Measurements from ENCODE around the gene LTA. TPM values are rescaled to one million over a fixed set of nuclear protein-coding genes. Genes with fewer than 3 reads are reported as not detected.
A peak's percentile ranks its signal among the peaks of the same experiment; 100 is the strongest.

LTA gene
- total and polyA plus RNA-seq, 2 donors (not counting 1 experiment from before 2014, with no cell fraction given), result not detected

DNA sequence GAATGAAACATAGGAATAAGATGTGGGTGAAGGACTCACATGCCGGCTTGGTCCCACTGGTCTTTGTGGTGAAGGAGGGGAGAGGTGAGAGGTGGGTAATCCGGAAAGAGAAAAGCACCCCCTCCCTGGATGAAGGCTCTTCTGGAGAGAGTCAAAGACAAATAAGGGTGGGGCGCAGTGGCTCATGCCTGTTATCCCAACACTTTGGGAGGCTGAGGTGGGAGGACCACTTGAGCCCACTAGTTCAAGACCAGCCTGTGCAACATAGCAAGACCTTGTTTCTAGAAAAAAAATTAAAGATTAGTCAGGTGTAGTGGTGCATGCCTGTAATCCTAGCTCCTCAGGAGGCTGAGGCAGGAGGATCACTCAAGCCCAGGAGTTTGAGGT is 7.0 kb downstream of the LTA start:
- Histone ChIP-seq H3K79me2 (ENCODE audit: control insufficient read depth, insufficient read depth, low read length) (no peaks in the 10 kb centered on the region), H2AFZ (ENCODE audit: low read length) (no peak overlapping the region), H3K4me3 (replicated peaks in 1 of 4; ENCODE audit: control extremely low read depth in 1 of 4, insufficient read depth in 1 of 4, low read depth in 3 of 4, low read length in 4 of 4) (no peak overlapping the region), H3K27me3 (ENCODE audit: control insufficient read depth, insufficient read depth, low read length) (peaks cover 21% of the 10 kb centered on the region), H3K4me1 (ENCODE audit: control insufficient read depth, extremely low read depth, insufficient read depth, low read length) (no peaks in the 10 kb centered on the region), H3K4me2 (ENCODE audit: extremely low read depth, insufficient read depth, low read length) (no peak overlapping the region), H3K27ac (ENCODE audit: insufficient read depth, low read length) (no peak overlapping the region), H3K36me3 (ENCODE audit: control insufficient read depth, insufficient read depth, low read length) (no peaks in the 10 kb centered on the region), H3K9me3 (ENCODE audit: control insufficient read depth, insufficient read depth, low read depth, low read length) (no peaks in the 10 kb centered on the region), H3K9ac (ENCODE audit: insufficient read depth, low read length) (no peak overlapping the region), H4K20me1 (ENCODE audit: control insufficient read depth, extremely low read depth, insufficient read depth, low read length) (no peaks in the 10 kb centered on the region)
- DNase-seq (ENCODE audit: low read depth in 2 of 2), result no peak
- TF ChIP-seq, protein P1, sequence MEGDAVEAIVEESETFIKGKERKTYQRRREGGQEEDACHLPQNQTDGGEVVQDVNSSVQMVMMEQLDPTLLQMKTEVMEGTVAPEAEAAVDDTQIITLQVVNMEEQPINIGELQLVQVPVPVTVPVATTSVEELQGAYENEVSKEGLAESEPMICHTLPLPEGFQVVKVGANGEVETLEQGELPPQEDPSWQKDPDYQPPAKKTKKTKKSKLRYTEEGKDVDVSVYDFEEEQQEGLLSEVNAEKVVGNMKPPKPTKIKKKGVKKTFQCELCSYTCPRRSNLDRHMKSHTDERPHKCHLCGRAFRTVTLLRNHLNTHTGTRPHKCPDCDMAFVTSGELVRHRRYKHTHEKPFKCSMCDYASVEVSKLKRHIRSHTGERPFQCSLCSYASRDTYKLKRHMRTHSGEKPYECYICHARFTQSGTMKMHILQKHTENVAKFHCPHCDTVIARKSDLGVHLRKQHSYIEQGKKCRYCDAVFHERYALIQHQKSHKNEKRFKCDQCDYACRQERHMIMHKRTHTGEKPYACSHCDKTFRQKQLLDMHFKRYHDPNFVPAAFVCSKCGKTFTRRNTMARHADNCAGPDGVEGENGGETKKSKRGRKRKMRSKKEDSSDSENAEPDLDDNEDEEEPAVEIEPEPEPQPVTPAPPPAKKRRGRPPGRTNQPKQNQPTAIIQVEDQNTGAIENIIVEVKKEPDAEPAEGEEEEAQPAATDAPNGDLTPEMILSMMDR (conservative IDR thresholded peaks at IDR 0.05 in 1 of 2, IDR thresholded peaks at IDR 0.05 in 1 of 2; ENCODE audit: low read depth in 1 of 2, low read length in 2 of 2), result no peak
- TF ChIP-seq EZH2 (IDR thresholded peaks at IDR 0.05; ENCODE audit: low read length, missing control alignments), result no peak

DNA sequence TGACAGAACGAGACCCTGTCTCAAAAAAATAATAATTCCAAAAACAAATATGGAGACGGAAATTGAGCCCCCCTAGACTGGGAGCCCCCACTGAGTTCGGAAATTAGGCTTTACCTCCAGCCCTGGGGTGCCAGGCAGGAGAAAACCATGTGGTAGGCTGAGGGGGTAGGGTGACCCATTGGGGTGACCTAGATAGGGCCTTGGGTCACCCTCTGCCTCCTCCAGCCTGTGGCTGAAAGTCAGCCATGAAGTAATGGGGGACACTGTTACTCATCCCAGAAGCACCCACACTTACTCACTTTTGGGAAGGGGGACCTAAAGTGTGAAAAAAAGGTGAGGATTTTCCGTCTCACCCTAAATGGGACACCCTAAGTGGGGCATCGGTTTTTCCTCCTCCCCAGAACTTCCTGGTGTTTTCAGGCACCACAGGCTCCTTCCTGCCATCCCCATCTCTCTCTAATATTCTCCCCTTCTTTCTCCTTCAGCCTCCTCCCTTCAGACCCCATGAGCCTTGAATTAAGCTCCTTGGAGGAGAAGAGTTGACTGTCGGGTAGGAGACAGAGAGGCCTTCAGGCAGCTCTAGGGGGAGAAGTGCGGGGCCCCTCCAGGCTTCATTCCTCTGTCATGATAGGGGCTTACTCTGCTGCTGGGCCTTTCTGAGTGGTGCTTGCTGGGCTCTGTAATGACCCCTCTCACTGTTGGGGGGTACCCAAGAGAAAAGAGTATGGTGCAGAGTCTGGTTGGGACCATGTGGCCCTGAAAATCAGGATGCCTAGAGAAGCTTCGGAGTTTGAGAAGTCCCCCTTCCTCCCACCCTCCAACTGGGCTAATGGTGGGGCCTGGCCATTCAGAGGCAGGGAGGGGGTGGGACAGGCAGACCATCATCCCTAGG is 7.7 kb downstream of the LTA start:
- no peaks in the 10 kb centered on the region for H4K20me1 ChIP-seq (ENCODE audit: control insufficient read depth, extremely low read depth, insufficient read depth, low read length)
- TF ChIP-seq EZH2 (IDR thresholded peaks at IDR 0.05; ENCODE audit: low read length, missing control alignments), result no peak
- TF ChIP-seq, protein P1 (conservative IDR thresholded peaks at IDR 0.05 in 1 of 2, IDR thresholded peaks at IDR 0.05 in 1 of 2; ENCODE audit: low read depth in 1 of 2, low read length in 2 of 2), result no peak
- H3K4me1 ChIP-seq (ENCODE audit: control insufficient read depth, extremely low read depth, insufficient read depth, low read length), result no peaks in the 10 kb centered on the region
- DNase-seq (ENCODE audit: low read depth in 2 of 2), result no peak
- no peak overlapping the region for H3K4me3 ChIP-seq (replicated peaks in 1 of 4; ENCODE audit: control extremely low read depth in 1 of 4, insufficient read depth in 1 of 4, low read depth in 3 of 4, low read length in 4 of 4)
- no peak overlapping the region for H3K4me2 ChIP-seq (ENCODE audit: extremely low read depth, insufficient read depth, low read length)
- no peaks in the 10 kb centered on the region for H3K36me3 ChIP-seq (ENCODE audit: control insufficient read depth, insufficient read depth, low read length)
- no peak overlapping the region for H3K27ac ChIP-seq (ENCODE audit: insufficient read depth, low read length)
- H3K9ac ChIP-seq (ENCODE audit: insufficient read depth, low read length), result no peak overlapping the region
- H3K9me3 ChIP-seq (ENCODE audit: control insufficient read depth, insufficient read depth, low read depth, low read length), result no peaks in the 10 kb centered on the region
- H3K27me3 ChIP-seq (ENCODE audit: control insufficient read depth, insufficient read depth, low read length), result peaks cover 17% of the 10 kb centered on the region
- no peak overlapping the region for H2AFZ ChIP-seq (ENCODE audit: low read length)
- no peaks in the 10 kb centered on the region for H3K79me2 ChIP-seq (ENCODE audit: control insufficient read depth, insufficient read depth, low read length)

DNA sequence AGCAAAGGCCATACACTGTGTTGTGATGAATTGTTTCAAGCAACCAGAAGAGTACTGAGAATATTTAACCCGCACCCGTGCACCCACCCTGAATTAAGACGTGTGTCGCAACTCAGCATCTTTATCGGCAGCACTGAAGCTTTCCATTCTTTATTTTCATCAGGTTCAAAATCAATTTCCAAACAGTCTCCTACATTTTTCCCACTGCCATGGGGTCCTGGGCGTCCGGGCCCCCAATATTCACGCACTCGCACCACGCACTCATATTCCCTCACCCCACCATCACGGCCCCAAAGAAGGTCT is 8.3 kb downstream of the LTA start:
- Histone ChIP-seq H3K27me3 (ENCODE audit: control insufficient read depth, insufficient read depth, low read length) (peaks cover 17% of the 10 kb centered on the region), H3K79me2 (ENCODE audit: control insufficient read depth, insufficient read depth, low read length) (no peaks in the 10 kb centered on the region), H3K4me3 (replicated peaks in 1 of 4; ENCODE audit: control extremely low read depth in 1 of 4, insufficient read depth in 1 of 4, low read depth in 3 of 4, low read length in 4 of 4) (peak overlapping the region; percentile 39 to 89 (median 82)), H4K20me1 (ENCODE audit: control insufficient read depth, extremely low read depth, insufficient read depth, low read length) (no peaks in the 10 kb centered on the region), H3K9me3 (ENCODE audit: control insufficient read depth, insufficient read depth, low read depth, low read length) (no peaks in the 10 kb centered on the region), H3K4me1 (ENCODE audit: control insufficient read depth, extremely low read depth, insufficient read depth, low read length) (no peaks in the 10 kb centered on the region), H3K27ac (ENCODE audit: insufficient read depth, low read length) (no peak overlapping the region), H3K36me3 (ENCODE audit: control insufficient read depth, insufficient read depth, low read length) (no peaks in the 10 kb centered on the region), H2AFZ (ENCODE audit: low read length) (peak overlapping the region; percentile 66), H3K9ac (ENCODE audit: insufficient read depth, low read length) (no peak overlapping the region), H3K4me2 (ENCODE audit: extremely low read depth, insufficient read depth, low read length) (peak overlapping the region; percentile 99)
- DNase-seq (ENCODE audit: low read depth in 2 of 2), result no peak
- no peak for TF ChIP-seq EZH2 (IDR thresholded peaks at IDR 0.05; ENCODE audit: low read length, missing control alignments)
- TF ChIP-seq, protein P1 (conservative IDR thresholded peaks at IDR 0.05 in 1 of 2, IDR thresholded peaks at IDR 0.05 in 1 of 2; ENCODE audit: low read depth in 1 of 2, low read length in 2 of 2), result no peak

Data from fibroblast of lung (primary cell).